WERI-Rb-1 (cell line): Measurements from ENCODE around the gene RWDD4.
"Not testable (repeated sequence)": the region's sequence is repeated elsewhere in the genome, so short reads cannot be mapped to it uniquely, and the experiment has no call there.

Experiments
- DNase-seq: peaks from one replicate; pipeline ENCODE4 v3.0.0-alpha.2; 2020
- H3K27ac ChIP-seq: fragments of 250-450 bp; sonication (Bioruptor Pico); 2 replicates; pipeline ENCODE4 v1.5.1; 2020; ENCODE audit warnings: mild to moderate bottlenecking, moderate library complexity
- H3K27me3 ChIP-seq: fragments of 250-450 bp; sonication (Bioruptor Pico); 2 replicates; pipeline ENCODE4 v1.5.1; 2021; ENCODE audit warnings: mild to moderate bottlenecking, low read depth, moderate library complexity; ENCODE audit not compliant: insufficient read depth, severe bottlenecking
- H3K36me3 ChIP-seq: fragments of 250-450 bp; sonication (Bioruptor Pico); 2 replicates; pipeline ENCODE4 v1.5.1; 2020; ENCODE audit warnings: mild to moderate bottlenecking, moderate library complexity
- H3K4me3 ChIP-seq: 2 replicates; pipeline ENCODE4 v1.5.1; 2011; ENCODE audit warnings: low read depth, mild to moderate bottlenecking, control low read depth, low read length
- H3K9me3 ChIP-seq: fragments of 250-450 bp; sonication (Bioruptor Pico); 2 replicates; pipeline ENCODE4 v1.5.1; 2021; ENCODE audit warnings: mild to moderate bottlenecking, moderate library complexity; ENCODE audit not compliant: severe bottlenecking
- TF ChIP-seq, protein P1 (sequence below): IDR thresholded peaks from 2 replicates; pipeline ENCODE4 v1.5.1; 2011; ENCODE audit warnings: low read depth, mild to moderate bottlenecking, control low read depth, inconsistent platforms, low read length

The RWDD4 gene

DNA sequence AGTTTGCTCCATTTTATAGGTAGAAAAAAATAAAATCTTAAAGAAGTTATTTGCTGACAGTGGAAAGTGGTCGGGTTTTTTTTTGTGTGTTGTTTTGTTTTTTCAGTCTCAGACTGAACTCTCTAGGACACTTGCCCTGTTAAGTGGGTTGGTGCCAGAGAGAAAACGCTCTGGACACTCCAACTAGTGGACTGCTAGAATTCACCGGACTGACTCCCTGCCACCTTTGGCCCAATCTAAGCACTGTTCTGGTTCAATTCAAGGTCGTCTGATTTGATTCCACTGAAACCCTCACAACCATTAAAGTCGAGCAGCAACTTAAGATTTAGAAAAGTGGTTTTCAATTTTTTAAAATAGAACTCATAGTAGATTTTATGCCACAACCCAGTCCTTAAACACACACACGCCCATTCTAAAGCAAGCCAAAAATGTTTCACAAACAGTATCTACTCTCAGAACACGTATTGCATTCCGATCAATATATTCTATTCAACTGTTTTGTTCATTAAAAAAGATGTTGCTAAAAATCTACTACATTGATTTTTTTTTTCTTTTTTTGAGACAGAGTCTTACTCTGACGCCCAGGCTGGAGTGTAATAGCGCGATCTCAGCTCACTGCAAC is 27.3 kb downstream of the RWDD4 start:
- Histone ChIP-seq H3K4me3 (no peak overlapping the region), H3K36me3 (no peaks in the 10 kb centered on the region), H3K9me3 (no peaks in the 10 kb centered on the region), H3K27ac (no peak overlapping the region), H3K27me3 (no peaks in the 10 kb centered on the region)
- TF ChIP-seq, protein P1, sequence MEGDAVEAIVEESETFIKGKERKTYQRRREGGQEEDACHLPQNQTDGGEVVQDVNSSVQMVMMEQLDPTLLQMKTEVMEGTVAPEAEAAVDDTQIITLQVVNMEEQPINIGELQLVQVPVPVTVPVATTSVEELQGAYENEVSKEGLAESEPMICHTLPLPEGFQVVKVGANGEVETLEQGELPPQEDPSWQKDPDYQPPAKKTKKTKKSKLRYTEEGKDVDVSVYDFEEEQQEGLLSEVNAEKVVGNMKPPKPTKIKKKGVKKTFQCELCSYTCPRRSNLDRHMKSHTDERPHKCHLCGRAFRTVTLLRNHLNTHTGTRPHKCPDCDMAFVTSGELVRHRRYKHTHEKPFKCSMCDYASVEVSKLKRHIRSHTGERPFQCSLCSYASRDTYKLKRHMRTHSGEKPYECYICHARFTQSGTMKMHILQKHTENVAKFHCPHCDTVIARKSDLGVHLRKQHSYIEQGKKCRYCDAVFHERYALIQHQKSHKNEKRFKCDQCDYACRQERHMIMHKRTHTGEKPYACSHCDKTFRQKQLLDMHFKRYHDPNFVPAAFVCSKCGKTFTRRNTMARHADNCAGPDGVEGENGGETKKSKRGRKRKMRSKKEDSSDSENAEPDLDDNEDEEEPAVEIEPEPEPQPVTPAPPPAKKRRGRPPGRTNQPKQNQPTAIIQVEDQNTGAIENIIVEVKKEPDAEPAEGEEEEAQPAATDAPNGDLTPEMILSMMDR: no peak
- no peak for DNase-seq

DNA sequence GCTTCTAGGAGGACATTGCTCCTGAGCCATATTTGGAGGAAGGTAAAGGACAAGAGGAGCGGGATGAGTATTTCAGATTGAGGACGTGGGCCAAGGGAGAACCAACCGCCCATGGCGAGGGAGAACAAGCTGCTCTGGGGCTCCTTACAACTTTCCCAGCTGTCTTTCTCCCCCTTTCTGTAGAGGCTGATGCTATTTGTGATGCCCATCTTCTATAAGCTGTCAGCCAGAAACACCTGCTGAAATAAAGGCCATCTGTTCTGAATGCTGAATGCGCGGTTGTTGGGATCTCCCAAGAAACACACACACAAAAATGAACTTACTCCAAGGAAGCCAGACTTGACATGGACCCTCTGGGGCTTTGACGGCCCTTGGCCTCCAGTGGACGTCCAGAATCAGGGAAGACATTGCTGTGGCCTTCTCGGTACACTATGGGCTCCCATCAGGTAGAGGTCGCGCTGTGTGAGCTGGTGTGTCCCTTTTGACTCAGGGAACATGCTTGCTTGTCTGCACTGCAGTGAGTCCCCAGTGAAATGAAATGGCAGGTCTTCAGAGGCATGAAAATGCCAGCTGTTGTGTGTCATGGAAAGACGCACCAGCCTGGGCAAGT is 30.9 kb downstream of the RWDD4 start:
- no peaks in the 10 kb centered on the region for H3K36me3 ChIP-seq
- no peak for DNase-seq
- no peak overlapping the region for H3K4me3 ChIP-seq
- TF ChIP-seq, protein P1: no peak
- no peaks in the 10 kb centered on the region for H3K9me3 ChIP-seq
- H3K27ac ChIP-seq: no peak overlapping the region
- no peaks in the 10 kb centered on the region for H3K27me3 ChIP-seq

DNA sequence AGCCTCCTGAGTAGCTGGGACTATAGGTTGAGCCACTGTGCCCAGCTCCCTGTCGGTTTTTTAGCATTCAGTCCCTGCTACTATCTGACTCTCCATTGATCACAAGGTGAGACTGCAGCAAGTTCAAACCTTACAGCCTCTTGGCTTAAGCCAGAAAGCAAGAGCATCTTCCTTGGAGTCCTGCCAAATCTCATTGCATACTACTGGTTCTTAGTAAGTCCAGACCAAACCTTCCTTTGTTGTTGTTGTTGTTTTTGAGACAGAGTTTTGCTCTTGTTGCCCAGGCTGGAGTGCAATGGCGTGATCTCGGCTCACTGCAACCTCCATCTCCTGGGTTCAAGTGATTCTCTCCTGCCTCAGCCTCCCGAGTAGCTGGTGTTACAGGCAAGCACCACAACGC is 31.7 kb downstream of the RWDD4 start:
- not testable (repeated sequence) for H3K27me3 ChIP-seq, H3K4me3 ChIP-seq, H3K36me3 ChIP-seq, H3K9me3 ChIP-seq, DNase-seq, H3K27ac ChIP-seq

DNA sequence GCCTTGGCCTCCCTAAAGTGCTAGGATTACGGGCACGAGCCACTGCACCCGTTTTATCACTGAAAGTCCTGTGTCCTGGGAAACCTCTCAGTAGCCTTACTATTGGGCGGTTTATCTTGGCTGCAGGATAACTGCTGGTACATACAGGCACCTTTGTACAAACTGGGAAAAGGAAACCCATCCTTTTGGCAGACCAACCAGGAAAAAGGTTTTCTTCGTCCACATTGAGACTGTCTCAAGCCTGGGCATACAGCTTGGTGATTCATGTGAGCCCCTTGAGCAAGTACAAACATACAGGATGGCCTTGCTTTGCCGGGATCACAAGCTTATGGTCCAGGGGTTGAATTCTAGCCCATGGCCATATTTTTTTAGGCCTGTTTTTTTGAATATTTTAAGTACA is 32.8 kb downstream of the RWDD4 start:
- Histone ChIP-seq H3K9me3 (no peaks in the 10 kb centered on the region), H3K4me3 (no peak overlapping the region)
- TF ChIP-seq, protein P1: no peak

DNA sequence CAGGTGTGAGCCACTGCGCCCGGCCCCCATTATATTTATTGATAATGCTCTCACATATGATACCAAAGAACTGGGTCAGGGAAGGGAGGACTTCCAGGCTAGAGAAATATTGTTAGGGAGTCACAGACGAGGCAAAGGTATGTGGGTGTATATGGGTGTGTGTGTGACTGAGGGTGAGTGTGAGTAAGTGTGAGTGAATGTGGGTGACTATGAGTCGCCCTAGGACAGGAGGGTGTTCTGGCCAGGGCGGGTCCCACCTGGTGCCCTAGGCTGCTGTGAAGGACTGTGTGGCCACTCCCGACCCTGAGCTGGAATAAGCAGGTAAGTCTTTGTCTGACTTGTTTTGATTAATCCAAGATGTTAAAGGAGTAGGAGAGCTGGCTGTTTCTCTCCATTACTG is 34.4 kb downstream of the RWDD4 start:
- no peak for DNase-seq

More for the DNA sequence above, 32.8 kb downstream of the RWDD4 start:
- no peak for DNase-seq
- no peaks in the 10 kb centered on the region for H3K36me3 ChIP-seq
- H3K27ac ChIP-seq: no peak overlapping the region
- no peaks in the 10 kb centered on the region for H3K27me3 ChIP-seq

DNA sequence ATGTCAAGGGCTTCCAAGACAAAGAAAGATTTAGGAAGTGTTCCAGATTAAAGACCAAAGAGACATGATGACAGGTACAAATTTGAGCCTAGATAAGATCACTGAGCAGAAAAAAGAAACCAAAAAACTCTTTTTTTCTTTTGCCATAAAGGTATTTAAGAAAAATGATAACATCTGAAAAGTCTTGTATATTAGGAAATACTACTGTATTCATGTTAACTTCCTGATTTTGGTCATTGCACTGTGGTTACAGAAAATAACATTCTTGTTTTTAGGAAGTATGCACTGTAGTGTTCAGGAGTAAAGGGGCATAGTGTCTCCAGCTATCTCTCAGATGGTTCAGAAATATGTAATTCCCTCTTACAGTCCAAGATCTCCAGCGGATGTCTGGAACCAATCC is 37.1 kb downstream of the RWDD4 start:
- Histone ChIP-seq H3K9me3 (no peaks in the 10 kb centered on the region), H3K36me3 (no peaks in the 10 kb centered on the region), H3K27me3 (no peaks in the 10 kb centered on the region), H3K27ac (no peak overlapping the region), H3K4me3 (no peak overlapping the region)
- DNase-seq: no peak
- TF ChIP-seq, protein P1: no peak

More for the DNA sequence above, 34.4 kb downstream of the RWDD4 start:
- Histone ChIP-seq H3K9me3 (no peaks in the 10 kb centered on the region), H3K27ac (no peak overlapping the region), H3K4me3 (no peak overlapping the region), H3K27me3 (no peaks in the 10 kb centered on the region), H3K36me3 (no peaks in the 10 kb centered on the region)
- TF ChIP-seq, protein P1: no peak
